C1 segment of cervical spinal cord (tissue), 14 donors: Measurements from ENCODE around the gene CACNG4.

Experiments
- DNase-seq, 14 donors: peaks; one replicate each; lab custom pipeline; 2025; lab: John Stamatoyannopoulos, UW

CACNG4 gene

DNA sequence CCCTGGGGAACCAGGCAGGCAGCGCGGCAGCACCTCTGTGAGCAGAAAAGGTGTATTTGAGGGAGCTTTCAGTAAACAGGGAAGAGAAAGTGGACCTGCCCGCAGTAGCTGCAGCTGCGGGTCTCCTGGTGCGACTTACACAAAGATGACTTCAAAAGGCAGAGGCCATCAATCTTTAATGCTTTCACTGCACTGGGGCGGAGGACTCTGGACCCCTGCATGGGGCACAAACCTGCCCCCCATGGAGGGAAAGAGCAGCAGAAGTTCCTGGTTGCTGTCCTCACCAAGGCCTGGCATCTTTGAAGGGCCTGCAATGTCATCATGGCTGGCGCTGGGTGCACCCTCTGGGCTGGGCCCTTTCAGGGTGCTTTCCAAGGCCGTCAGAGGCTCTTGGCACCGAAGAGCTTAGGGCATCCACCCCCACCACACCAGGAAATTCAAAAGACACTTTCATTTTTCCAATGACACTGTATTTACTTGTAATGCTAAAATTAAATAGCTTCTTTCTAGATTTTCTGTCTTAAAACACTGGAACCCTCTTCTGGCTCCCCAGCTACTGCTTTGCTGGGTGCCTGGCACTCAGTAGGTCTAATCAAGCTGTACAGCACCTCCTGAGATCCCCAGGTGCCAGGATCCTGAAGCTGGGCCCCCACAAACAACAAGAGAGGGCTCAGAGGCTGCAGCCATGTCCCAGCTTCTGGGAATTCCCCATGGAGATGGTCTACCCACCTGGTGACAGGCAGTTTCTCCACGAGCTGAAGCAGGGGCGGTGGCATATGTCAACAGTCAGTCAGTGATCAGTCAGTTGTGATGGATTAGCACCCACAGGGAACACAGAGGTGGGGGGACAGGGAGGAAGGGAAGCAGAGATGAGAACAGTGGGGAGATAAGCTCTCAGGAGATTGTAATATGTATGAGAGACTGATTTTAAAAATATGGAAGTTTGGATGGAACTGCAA is 77.7 kb downstream of the CACNG4 start:
- DNase-seq = no peak

DNA sequence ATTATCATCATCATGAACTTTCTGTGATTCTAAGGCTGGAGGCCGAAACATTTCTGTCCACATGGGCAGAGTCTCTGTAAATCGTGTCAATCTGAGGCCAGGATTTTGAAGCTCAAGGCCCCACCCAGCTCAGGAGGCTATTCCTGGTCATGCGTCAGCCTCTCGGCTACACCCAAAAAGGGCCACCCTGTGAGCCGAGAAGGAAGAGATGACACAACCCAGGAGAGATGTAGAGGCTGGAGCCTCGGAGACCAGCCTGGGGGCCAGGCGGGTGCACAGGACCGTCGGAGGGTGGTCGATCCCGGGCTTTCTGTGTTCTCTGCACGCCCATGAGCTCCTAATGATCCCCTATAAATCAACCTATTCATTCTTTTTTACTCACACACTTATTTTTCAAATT is 78.8 kb downstream of the CACNG4 start:
- no peak for DNase-seq

DNA sequence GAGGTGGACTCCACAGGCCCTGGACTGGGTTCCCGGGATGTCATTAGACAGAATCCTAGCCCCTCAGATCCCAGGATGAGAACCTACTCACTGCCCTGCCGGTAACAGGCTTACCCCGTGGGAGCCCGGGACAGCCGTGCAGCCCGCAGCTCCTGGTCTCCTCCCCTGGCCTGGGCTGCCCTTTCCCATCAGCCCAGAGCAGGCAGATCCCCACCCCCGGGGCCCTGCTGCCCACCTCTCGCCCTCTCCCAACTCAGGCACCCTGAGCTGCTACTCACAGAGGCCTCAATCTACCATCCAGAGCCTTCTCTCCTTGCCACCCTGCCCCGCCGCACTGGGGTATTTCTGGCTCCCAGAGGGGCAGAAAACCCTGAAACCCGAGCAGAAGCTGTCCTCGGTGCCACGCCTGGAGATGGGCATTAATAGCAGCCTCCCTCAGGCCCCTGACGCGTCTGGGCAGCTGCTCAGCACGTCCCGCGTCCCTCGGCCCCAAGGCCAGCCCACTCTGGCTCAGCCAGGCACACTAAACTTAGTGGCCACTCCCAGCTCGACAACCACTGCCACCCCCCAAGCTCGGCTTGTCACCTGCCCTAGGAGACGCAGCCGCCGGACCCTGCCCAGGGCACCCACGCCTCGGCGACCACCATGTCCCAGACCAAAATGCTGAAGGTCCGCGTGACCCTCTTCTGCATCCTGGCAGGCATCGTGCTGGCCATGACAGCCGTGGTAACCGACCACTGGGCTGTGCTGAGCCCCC is 79.7 kb downstream of the CACNG4 start, which contains the start of gene CACNG1:
Gene CACNG1 (plus strand): TSS at position 539 of the 757 bp plus-strand sequence. CDS start 107 bp downstream, at position 646.
- DNase-seq = no peak

DNA sequence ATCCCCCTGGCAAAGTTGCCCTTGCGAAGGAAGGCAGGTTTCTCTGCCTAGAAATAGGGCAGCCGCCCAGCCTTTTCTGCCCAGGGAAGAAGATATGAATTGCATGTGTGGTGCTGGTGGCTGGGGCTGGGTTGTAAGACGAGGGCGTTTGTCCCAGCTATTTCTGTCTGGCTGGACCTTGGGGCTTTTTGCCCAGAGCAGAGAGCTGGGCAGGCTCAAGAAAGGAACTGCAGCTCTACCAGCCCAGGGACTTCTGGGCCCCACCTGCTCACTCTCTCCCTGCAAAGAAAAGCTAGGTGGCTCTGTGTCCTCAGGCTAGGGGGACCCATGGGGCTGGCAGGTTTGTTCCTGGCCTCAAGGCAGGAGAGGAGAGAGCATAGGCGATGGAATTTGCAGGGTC is 80.4 kb downstream of the CACNG4 start:
- DNase-seq = no peak

DNA sequence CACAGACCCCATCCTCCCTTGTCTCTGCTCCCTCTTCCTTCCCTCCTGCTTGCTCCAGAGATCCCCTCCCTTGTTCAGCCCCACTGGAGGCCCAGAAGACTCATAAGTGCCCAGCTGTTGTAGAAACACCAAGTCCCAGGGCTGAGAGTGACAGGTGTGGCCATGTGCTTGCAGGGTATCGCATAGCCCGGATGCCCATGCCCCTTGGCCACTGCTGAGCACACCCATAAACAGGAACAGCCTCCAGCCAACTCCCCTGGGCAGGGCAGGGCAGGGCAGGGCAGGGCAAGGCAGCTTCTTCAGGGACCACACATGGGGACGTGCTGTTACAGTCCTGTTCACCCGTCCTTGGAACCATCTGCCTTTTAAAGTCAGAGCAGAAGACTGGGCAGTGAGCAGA is 81.9 kb downstream of the CACNG4 start:
- DNase-seq = no peak

DNA sequence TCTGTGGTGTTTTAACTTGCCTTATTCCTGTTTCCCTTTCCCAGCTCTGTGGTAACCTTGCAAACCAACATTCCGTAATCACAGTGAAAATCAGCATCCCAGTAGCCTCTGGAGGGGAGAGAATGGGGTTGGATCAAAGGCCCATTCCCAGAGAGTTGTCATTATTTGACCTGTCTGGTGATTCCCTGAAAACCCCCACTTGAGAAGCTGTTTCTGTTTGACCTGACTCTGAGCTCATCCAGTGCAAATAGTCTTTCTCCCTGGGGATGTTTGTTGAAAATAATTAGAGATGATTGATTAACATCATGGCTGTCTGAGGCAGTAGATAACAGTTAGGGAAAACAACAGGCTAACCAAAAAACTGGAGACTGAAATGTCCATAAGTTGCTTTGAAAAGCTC is 82.9 kb downstream of the CACNG4 start:
- DNase-seq = no peak

DNA sequence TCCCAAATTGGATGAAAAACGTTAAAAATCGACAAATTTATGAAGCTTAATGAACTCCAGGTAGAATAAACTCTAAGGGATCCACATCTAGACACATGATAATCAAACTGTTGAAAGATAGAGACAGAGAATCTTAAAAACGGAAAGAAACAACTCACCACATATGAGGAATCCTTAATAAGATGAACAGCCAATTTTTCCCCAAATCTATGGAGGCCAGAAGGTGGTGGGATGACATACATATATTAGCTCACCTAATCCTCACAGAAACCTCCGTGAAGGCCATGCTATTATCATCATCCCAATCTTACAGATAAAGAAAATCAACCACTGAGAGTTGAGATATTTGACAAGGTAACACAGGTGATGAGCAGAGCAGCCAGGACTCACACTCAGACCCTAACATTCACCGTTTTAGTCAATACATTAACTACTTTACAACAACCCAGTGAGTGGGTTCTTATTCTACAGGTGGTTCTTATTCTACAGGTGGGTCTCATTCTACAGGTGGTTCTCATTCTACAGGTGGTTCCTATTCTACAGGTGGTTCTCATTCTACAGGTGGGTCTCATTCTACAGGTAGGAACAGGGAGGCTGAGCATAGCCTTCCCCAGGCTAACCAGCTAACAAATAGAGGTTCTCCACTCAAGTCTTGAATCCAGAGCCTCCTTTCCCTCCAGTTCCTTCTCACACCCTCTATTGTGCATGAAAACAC is 84.7 kb downstream of the CACNG4 start:
- no peak for DNase-seq

DNA sequence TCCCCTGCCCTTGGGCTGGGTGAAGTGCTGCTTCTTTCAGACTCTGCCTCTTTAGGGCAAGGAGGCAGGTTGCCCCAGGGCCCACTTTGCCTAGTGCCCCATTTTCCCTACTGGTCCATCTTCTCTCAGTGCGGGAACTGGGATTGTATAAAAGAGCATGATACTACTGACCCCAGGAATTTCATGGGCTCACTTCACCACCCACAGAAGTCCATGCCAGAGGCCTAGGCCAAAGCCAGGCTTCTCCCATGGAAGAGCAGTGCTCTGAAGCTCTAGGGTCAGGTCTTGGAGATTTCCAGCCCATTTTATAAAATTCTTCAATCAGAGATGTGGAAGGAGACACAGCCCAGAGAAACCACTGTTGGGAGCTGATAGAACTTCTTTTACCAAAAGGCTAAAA is 85.6 kb downstream of the CACNG4 start:
- no peak for DNase-seq

DNA sequence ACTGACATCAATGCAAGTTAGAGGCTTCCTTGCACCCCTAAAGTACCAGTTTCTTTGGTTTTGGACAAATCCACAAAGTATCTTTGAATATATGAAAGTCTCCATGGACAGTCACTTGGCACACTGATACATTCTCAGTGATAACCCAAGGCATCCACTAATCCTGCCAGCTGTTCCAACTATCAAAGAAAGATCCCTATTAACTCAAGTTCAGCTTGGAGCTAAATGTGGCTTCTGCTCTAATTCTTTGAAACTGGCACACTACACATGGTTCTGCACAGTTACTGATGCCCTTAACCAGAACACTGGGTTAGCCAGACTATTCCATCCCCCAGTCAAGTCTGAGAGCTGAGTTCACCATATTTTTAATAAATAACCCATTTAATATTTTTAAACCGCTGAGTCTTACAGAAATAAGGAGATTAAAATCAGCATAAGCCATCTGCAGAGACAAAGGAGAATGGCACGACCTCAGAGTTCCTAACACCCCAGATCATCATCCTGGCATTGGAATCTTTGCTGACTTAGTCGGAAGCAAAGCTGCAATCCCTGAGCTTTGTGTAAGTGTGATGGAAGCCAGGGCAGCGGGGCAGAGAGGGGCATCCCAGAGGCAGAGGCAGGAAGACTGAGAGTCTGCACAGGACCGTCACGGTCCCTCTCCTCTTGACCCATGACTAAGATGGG is 86.1 kb downstream of the CACNG4 start:
- no peak for DNase-seq

DNA sequence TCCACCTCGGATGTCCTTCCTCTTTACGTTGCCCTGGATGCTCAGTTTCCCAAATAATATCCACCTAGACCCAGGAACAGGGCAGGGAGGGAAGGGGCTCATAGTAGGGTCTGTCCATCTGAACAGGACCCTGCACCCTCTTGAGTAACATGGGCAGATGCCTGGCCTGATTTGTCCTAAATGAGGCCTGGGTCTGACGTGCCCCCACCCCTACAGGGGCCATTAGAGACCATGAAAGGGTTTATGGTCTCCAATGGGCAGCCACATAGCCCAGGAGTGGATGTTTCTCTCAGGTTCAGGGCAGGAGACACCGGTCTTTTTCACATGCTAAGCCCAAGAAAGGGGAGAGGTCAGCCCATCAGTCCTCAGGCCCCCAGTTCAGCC is 86.6 kb downstream of the CACNG4 start:
- DNase-seq = no peak

DNA sequence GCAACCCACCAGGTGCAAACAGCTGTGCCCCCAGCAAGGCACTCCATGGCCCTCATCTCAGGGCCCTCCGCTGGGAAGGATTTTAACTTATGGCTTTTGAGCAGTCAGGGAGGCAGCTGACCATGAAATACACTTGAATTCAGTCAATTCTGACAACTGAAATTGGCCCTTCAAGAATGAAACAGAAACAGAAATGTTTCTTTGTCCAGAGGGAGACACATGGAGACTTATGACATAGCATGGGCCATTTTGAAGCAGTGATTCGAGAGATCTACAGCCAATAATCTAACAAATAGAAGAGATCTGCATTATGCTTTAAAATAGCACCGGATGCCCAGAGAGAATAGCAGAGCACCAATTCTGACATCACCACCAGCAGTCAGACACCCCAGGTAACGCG is 87.3 kb downstream of the CACNG4 start:
- no peak for DNase-seq

DNA sequence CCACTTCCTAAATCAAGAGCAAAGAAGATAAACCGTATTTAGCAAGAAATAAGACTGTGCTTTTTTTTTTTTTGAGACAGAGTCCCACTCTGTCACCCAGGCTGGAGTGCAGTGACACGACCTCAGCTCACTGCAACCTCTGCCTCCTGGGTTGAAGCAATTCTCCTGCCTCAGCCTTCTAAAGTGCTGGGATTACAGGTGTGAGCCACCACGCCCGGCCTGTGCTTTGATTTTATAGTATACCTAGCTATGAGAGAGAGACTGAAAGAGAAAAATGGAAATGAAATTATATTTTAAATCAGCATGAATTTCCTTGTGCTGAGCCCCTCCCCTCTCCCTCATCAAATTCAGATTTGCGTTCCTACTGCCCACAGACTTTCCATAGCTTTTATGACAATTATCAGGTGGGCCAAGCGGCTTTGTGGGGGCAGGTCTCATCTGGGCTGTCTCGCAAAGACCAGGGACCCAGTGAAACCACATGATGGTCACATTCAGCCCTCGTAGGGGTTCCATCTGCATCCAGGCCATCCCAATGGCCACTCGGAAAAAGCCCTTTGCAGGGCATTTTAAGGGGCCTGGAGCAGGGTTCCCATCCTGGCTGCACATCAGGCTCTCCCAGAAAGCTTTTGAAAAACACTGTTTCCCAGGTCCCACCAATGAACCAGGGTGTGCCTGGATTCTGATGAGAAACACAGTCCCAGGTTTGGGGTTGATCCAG is 88.4 kb downstream of the CACNG4 start:
- DNase-seq = no peak

DNA sequence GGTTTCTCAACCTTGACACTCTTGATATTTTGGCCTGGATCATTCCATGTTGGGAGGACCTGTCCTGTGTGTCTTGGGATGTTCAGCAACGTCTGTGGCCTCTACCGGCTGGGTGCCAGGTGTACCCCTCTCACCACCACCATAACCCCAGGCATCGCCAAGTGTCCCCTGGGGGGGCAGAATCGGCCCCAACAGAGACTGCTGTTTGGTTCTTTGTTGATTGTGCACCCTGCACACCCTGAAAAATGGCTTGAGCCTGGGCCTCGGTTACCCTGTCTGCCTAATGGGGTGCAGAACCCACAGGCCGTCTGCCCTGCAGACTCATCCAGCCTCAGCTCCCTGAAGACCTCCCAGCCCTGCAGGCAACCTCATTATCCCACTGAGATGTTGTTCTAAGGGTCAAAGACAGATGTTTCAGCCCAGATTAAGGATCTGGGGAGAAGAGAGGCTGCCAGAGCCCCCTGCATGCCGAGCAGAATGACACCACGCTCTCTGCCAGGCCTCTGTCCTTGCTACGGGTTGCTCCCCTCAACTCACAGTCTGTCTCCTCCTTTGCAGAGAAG is 89.0 kb downstream of the CACNG4 start:
- no peak for DNase-seq

DNA sequence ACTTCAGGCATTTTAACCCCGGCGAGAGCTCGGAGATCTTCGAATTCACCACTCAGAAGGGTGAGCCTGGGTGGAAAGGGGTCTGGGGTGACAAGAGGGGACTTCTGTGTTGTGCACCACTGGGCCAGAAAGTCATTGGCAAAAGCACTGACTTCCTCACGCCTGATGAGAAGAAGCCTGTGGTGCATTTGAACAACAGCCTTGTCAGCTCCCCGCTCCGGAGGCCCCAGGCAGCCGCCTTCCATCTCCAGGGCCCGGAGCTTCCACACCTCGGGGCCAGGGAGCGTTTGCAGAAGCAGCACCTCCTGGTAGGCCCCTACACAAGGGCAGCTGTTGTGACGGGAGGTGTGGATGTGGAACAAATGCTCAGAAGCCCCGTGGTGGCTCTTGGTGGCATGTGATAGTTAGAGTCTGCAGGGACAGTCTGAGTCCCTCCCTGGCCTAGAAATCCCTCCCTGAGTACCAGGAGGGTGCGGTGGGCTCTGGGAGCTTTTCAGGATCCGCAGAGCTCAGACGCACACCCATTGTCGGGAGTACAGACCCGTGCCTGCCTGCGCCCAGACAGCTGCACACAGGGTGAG is 89.6 kb downstream of the CACNG4 start:
- no peak for DNase-seq

DNA sequence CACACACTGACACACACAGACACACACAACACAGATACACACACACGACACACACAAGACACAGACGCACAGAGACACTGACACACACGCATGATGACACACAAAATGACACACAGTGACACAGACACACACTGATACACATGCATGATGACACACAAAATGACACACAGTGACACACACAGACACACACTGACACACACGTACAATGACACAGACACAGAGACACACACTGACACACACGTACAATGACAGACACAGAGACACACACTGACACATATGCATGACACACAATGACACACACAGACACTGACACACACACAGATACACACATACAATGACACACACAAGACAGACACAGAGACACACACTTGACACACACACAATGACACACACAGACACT is 90.1 kb downstream of the CACNG4 start:
- no peak for DNase-seq

DNA sequence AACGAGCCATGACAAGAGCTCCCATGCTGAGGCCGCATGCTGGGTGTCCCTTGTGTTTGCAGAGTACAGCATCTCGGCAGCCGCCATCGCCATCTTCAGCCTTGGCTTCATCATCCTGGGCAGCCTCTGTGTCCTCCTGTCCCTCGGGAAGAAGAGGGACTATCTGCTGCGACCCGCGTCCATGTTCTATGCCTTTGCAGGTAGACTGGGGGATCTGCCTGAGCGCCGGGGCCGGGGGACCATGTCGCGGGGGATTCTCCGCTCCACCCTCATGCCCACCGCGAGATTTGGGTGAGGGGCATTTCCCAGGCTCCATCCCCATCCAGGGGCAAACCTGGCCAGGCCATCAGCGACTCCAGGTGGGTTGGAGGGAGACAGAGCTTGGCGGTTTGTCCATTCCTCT is 90.5 kb downstream of the CACNG4 start:
- DNase-seq = no peak

DNA sequence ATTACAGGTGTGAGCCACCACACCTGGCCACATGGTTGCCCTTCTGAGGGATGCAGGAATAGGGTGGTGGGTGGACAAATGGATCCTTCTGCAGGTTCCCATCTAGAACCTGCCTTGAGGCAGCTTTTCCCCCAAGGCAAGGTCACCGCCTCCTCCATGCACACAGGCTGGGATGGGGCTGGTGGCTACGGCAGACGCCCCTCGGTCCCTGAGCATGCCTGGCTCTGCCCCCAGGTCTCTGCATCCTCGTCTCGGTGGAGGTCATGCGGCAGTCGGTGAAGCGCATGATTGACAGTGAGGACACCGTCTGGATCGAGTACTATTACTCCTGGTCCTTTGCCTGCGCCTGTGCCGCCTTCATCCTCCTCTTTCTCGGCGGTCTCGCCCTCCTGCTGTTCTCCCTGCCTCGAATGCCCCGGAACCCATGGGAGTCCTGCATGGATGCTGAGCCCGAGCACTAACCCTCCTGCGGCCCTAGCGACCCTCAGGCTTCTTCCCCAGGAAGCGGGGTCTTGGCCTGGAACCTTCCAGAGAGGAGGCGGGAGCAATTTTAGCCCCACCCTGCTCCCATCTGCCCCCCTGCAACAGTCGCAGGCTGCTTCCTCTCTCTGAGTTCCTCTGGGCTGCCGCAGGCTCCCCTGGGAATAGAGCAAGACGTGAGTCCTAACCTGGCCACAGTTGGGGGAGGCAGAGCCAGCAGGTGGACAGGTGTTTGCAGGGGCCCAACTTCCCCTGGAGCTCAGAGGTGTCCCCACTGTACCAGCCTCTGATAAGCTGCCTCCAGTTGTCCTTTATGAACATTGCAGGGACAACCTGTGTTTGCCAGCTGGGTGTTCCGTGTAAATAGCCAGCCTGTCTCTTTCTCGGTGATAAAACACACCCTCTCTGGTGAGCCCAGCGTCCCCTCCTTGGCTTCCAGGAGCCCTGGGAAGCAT is 91.6 kb downstream of the CACNG4 start:
- DNase-seq = no peak

DNA sequence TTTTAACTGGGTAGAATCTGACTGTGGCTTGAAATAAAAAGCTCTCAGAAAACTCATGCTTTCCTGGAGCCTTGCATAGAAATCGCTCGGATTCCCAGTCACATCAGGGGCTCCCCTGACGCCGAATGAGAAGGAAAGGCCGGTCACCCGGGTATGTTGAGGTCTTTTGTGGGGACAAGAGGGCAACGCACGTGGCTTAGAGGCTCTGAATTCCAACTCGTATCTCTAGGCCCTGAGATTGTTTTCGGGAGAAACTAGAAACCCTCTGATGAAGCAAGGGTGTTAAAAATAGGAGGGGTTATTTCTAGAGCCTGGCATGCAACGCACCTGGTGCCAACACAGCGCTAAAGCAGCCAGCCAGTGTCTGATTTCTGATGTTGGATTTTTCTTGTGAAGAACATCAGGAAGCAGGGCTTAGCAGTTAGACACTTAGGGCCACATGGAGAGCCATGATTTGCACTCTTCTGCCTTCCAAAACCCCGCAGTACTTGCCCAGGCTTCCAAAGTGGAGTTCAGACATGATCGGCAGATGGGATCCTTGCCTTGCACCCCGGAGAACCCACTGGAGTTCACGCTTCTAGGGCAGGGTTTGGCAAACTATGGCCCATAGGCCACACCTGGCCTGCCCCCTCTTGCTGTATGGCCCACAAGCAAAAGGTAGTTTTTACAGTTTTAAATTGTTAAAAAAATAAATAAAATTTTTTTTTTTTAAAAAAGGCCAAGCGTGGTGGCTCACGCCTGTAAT is 92.4 kb downstream of the CACNG4 start:
- DNase-seq = no peak
